ENCODE measurements around the gene PDE11A.

PDE11A gene

GRCh38 chr2:177738461-177739235 is 333.9 kb downstream of the PDE11A start:
- H3K27ac ChIP-seq (ENCODE audit: low read length) = no peak overlapping the region
- ATAC-seq (ENCODE audit: insufficient read depth, low read depth) (no peak), DNase-seq (no peak)
- no peaks in the 10 kb centered on the region for H4K20me1 ChIP-seq (ENCODE audit: insufficient read depth, low read length)
- no peak overlapping the region for H2AFZ ChIP-seq (ENCODE audit: low read depth, low read length)
- no peaks in the 10 kb centered on the region for H3K36me3 ChIP-seq (ENCODE audit: insufficient read depth, low read length)
- TF ChIP-seq EZH2 (IDR thresholded peaks at IDR 0.05; ENCODE audit: borderline replicate concordance, low read depth, low read length, severe bottlenecking) = no peak
- TF ChIP-seq, protein P1, sequence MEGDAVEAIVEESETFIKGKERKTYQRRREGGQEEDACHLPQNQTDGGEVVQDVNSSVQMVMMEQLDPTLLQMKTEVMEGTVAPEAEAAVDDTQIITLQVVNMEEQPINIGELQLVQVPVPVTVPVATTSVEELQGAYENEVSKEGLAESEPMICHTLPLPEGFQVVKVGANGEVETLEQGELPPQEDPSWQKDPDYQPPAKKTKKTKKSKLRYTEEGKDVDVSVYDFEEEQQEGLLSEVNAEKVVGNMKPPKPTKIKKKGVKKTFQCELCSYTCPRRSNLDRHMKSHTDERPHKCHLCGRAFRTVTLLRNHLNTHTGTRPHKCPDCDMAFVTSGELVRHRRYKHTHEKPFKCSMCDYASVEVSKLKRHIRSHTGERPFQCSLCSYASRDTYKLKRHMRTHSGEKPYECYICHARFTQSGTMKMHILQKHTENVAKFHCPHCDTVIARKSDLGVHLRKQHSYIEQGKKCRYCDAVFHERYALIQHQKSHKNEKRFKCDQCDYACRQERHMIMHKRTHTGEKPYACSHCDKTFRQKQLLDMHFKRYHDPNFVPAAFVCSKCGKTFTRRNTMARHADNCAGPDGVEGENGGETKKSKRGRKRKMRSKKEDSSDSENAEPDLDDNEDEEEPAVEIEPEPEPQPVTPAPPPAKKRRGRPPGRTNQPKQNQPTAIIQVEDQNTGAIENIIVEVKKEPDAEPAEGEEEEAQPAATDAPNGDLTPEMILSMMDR (IDR thresholded peaks at IDR 0.05; ENCODE audit: borderline replicate concordance, extremely low read depth, low read length, poor library complexity, severe bottlenecking) = no peak
- no peak overlapping the region for H3K4me2 ChIP-seq (ENCODE audit: insufficient read depth, low read length)
- no peaks in the 10 kb centered on the region for H3K4me1 ChIP-seq (ENCODE audit: insufficient read depth, low read length)
- H3K4me3 ChIP-seq (ENCODE audit: low read depth in 1 of 2, low read length in 2 of 2) = no peak overlapping the region
- no peaks in the 10 kb centered on the region for H3K79me2 ChIP-seq (ENCODE audit: insufficient read depth, low read length)
- H3K27me3 ChIP-seq (ENCODE audit: insufficient read depth, low read length, poor library complexity) = no peaks in the 10 kb centered on the region
- no peak overlapping the region for H3K9ac ChIP-seq (ENCODE audit: low read depth, low read length)
- H3K9me3 ChIP-seq (ENCODE audit: insufficient read depth, low read length, severe bottlenecking) = no peaks in the 10 kb centered on the region

GRCh38 chr2:177735318-177735803 is 337.2 kb downstream of the PDE11A start:
- no peaks in the 10 kb centered on the region for H3K79me2 ChIP-seq (ENCODE audit: insufficient read depth, low read length)
- H3K9ac ChIP-seq (ENCODE audit: low read depth, low read length) = no peak overlapping the region
- H3K4me2 ChIP-seq (ENCODE audit: insufficient read depth, low read length) = no peak overlapping the region
- H2AFZ ChIP-seq (ENCODE audit: low read depth, low read length) = no peak overlapping the region
- peaks cover 11% of the 10 kb centered on the region for H3K4me1 ChIP-seq (ENCODE audit: insufficient read depth, low read length)
- H4K20me1 ChIP-seq (ENCODE audit: insufficient read depth, low read length) = no peaks in the 10 kb centered on the region
- TF ChIP-seq, protein P1 (IDR thresholded peaks at IDR 0.05; ENCODE audit: borderline replicate concordance, extremely low read depth, low read length, poor library complexity, severe bottlenecking) = no peak
- TF ChIP-seq EZH2 (IDR thresholded peaks at IDR 0.05; ENCODE audit: borderline replicate concordance, low read depth, low read length, severe bottlenecking) = no peak
- no peak overlapping the region for H3K4me3 ChIP-seq (ENCODE audit: low read depth in 1 of 2, low read length in 2 of 2)
- DNase-seq = no peak
- no peaks in the 10 kb centered on the region for H3K36me3 ChIP-seq (ENCODE audit: insufficient read depth, low read length)
- ATAC-seq (ENCODE audit: insufficient read depth, low read depth) = no peak; the same call in 2 of the 3 replicates
- no peak overlapping the region for H3K27ac ChIP-seq (ENCODE audit: low read length)
- no peaks in the 10 kb centered on the region for H3K9me3 ChIP-seq (ENCODE audit: insufficient read depth, low read length, severe bottlenecking)
- no peaks in the 10 kb centered on the region for H3K27me3 ChIP-seq (ENCODE audit: insufficient read depth, low read length, poor library complexity)

DNA sequence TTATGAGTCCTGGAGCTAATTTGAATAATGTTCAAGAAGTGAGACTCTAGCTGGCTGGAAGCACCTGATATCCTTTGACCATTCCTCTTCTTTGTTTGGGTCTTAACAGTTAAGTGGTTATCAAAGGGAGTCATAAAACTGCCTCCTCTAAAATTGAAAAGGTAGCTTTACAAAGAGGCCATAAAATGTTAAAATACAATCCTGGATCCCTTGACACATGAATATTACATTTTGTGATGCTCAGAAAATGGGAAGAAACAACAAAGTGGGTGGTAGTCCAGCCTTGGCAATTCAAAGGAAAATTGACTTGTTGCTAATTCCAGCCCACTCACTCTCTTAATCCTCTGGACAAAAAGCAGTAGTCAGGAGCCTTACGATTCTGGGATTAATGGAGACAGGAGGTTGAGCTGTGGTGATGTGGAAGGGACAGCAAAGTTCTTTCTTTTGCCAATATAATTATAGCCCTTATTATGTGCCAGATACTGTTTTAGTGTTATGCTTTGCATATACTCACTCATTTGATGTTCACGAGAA is 339.2 kb downstream of the PDE11A start:
- H4K20me1 ChIP-seq (ENCODE audit: insufficient read depth, low read length) = no peaks in the 10 kb centered on the region
- DNase-seq = no peak
- no peak overlapping the region for H2AFZ ChIP-seq (ENCODE audit: low read depth, low read length)
- no peaks in the 10 kb centered on the region for H3K9me3 ChIP-seq (ENCODE audit: insufficient read depth, low read length, severe bottlenecking)
- no peak for ATAC-seq (ENCODE audit: insufficient read depth, low read depth)
- H3K4me1 ChIP-seq (ENCODE audit: insufficient read depth, low read length) = peaks cover 11% of the 10 kb centered on the region
- TF ChIP-seq, protein P1 (IDR thresholded peaks at IDR 0.05; ENCODE audit: borderline replicate concordance, extremely low read depth, low read length, poor library complexity, severe bottlenecking) = no peak
- no peak for TF ChIP-seq EZH2 (IDR thresholded peaks at IDR 0.05; ENCODE audit: borderline replicate concordance, low read depth, low read length, severe bottlenecking)
- H3K36me3 ChIP-seq (ENCODE audit: insufficient read depth, low read length) = no peaks in the 10 kb centered on the region
- H3K9ac ChIP-seq (ENCODE audit: low read depth, low read length) = no peak overlapping the region
- H3K4me2 ChIP-seq (ENCODE audit: insufficient read depth, low read length) = no peak overlapping the region
- no peaks in the 10 kb centered on the region for H3K27me3 ChIP-seq (ENCODE audit: insufficient read depth, low read length, poor library complexity)
- H3K79me2 ChIP-seq (ENCODE audit: insufficient read depth, low read length) = no peaks in the 10 kb centered on the region
- H3K4me3 ChIP-seq (ENCODE audit: low read depth in 1 of 2, low read length in 2 of 2) = no peak overlapping the region
- no peak overlapping the region for H3K27ac ChIP-seq (ENCODE audit: low read length)

Data from DND-41 (cell line).